ENCODE measurements around the gene KAZN.

KAZN gene

GRCh38 chr1:15057834-15058233 is 459.3 kb downstream of the KAZN start:
- Histone ChIP-seq H3K9me2 (replicated peaks; ENCODE audit: low read depth, low read length) (no peaks in the 10 kb centered on the region), H3K4me2 (ENCODE audit: low read depth, low read length, poor library complexity, severe bottlenecking) (no peak overlapping the region), H3K4me1 (ENCODE audit: insufficient read depth, low read length, poor library complexity, severe bottlenecking) (no peaks in the 10 kb centered on the region), H3K9me3 (ENCODE audit: insufficient read depth, low read depth, low read length) (peaks cover 5% of the 10 kb centered on the region; the same call in 1 of the 2 replicates), H3F3A (ENCODE audit: low read depth) (no peaks in the 10 kb centered on the region), H3K36me3 (ENCODE audit: insufficient read depth, low read length) (no peaks in the 10 kb centered on the region), H2AFZ (ENCODE audit: low read length) (no peak overlapping the region), H3K9ac (ENCODE audit: low read depth, low read length, poor library complexity, severe bottlenecking) (no peak overlapping the region), H3K79me2 (ENCODE audit: insufficient read depth, low read length) (no peaks in the 10 kb centered on the region), H3K4me3 (ENCODE audit: low read length, poor library complexity, severe bottlenecking) (no peak overlapping the region), H3K27me3 (ENCODE audit: insufficient read depth, low read length, poor library complexity, severe bottlenecking) (no peaks in the 10 kb centered on the region), H4K20me1 (ENCODE audit: insufficient read depth, low read length, poor library complexity, severe bottlenecking) (no peaks in the 10 kb centered on the region)
- TF ChIP-seq EZH2phosphoT487 (IDR thresholded peaks at IDR 0.05; ENCODE audit: borderline replicate concordance), result no peak
- no peak for TF ChIP-seq CTCF (conservative IDR thresholded peaks at IDR 0.05; ENCODE audit: low read length)

GRCh38 chr1:15058261-15058660 is 459.8 kb downstream of the KAZN start:
- H3K9me2 ChIP-seq (replicated peaks; ENCODE audit: low read depth, low read length), result no peaks in the 10 kb centered on the region
- H3K9me3 ChIP-seq (ENCODE audit: insufficient read depth, low read depth, low read length), result peaks cover 5% of the 10 kb centered on the region; the same call in 1 of the 2 replicates
- no peak overlapping the region for H3K4me3 ChIP-seq (ENCODE audit: low read length, poor library complexity, severe bottlenecking)
- H3F3A ChIP-seq (ENCODE audit: low read depth), result no peaks in the 10 kb centered on the region
- no peaks in the 10 kb centered on the region for H3K79me2 ChIP-seq (ENCODE audit: insufficient read depth, low read length)
- no peak overlapping the region for H2AFZ ChIP-seq (ENCODE audit: low read length)
- no peaks in the 10 kb centered on the region for H3K4me1 ChIP-seq (ENCODE audit: insufficient read depth, low read length, poor library complexity, severe bottlenecking)
- H3K9ac ChIP-seq (ENCODE audit: low read depth, low read length, poor library complexity, severe bottlenecking), result no peak overlapping the region
- H4K20me1 ChIP-seq (ENCODE audit: insufficient read depth, low read length, poor library complexity, severe bottlenecking), result no peaks in the 10 kb centered on the region
- no peaks in the 10 kb centered on the region for H3K27me3 ChIP-seq (ENCODE audit: insufficient read depth, low read length, poor library complexity, severe bottlenecking)
- no peak overlapping the region for H3K4me2 ChIP-seq (ENCODE audit: low read depth, low read length, poor library complexity, severe bottlenecking)
- TF ChIP-seq EZH2phosphoT487 (IDR thresholded peaks at IDR 0.05; ENCODE audit: borderline replicate concordance), result no peak
- TF ChIP-seq CTCF (conservative IDR thresholded peaks at IDR 0.05; ENCODE audit: low read length), result no peak
- H3K36me3 ChIP-seq (ENCODE audit: insufficient read depth, low read length), result no peaks in the 10 kb centered on the region

- Histone ChIP-seq H3K27me3 (ENCODE audit: insufficient read depth, low read length, poor library complexity, severe bottlenecking) (no peaks in the 10 kb centered on the region), H4K20me1 (ENCODE audit: insufficient read depth, low read length, poor library complexity, severe bottlenecking) (no peaks in the 10 kb centered on the region), H3F3A (ENCODE audit: low read depth) (no peaks in the 10 kb centered on the region), H3K9me2 (replicated peaks; ENCODE audit: low read depth, low read length) (no peaks in the 10 kb centered on the region), H3K79me2 (ENCODE audit: insufficient read depth, low read length) (no peaks in the 10 kb centered on the region), H3K4me3 (ENCODE audit: low read length, poor library complexity, severe bottlenecking) (no peak overlapping the region), H3K4me1 (ENCODE audit: insufficient read depth, low read length, poor library complexity, severe bottlenecking) (peaks cover 10% of the 10 kb centered on the region), H3K9ac (ENCODE audit: low read depth, low read length, poor library complexity, severe bottlenecking) (no peak overlapping the region), H3K36me3 (ENCODE audit: insufficient read depth, low read length) (no peaks in the 10 kb centered on the region), H2AFZ (ENCODE audit: low read length) (no peak overlapping the region), H3K4me2 (ENCODE audit: low read depth, low read length, poor library complexity, severe bottlenecking) (no peak overlapping the region), H3K9me3 (ENCODE audit: insufficient read depth, low read depth, low read length) (peaks cover 5% of the 10 kb centered on the region; the same call in 1 of the 2 replicates)
- TF ChIP-seq CTCF (conservative IDR thresholded peaks at IDR 0.05; ENCODE audit: low read length), result no peak
- TF ChIP-seq EZH2phosphoT487 (IDR thresholded peaks at IDR 0.05; ENCODE audit: borderline replicate concordance), result no peak
These were observed 461.6 kb downstream of the KAZN start for GRCh38 chr1:15060104-15060503.
